Kidney (tissue), 14 donors: ENCODE measurements around the gene TEX19. TPM values are rescaled to one million over a fixed set of nuclear protein-coding genes. Genes with fewer than 3 reads are reported as not detected.

Source experiments
- DNase-seq, 5 donors: peaks; one replicate each; pipeline ENCODE4 v3.0.0-alpha.2; 2013 to 2020
- FAIRE-seq: peaks from 2 replicates; lab custom pipeline; 2012; peaks lifted over from hg19 to GRCh38; lab: Jason Lieb, UNC
- H3K27ac ChIP-seq, 2 donors: one replicate each; pipeline ENCODE4 v1.7.0; 2013; ENCODE audit warnings: low read depth in 2 of 2, low read length in 2 of 2, inconsistent platforms in 1 of 2
- H3K27me3 ChIP-seq: one replicate; pipeline ENCODE4 v1.7.1; 2013; ENCODE audit warnings: low read length, inconsistent platforms; ENCODE audit not compliant: control insufficient read depth, insufficient read depth
- H3K36me3 ChIP-seq, 3 donors: one replicate each; pipeline versions ENCODE4 v1.7.0 to v1.7.1; 2013; ENCODE audit warnings: low read length in 3 of 3, control low read depth in 1 of 3, inconsistent platforms in 1 of 3; ENCODE audit not compliant: insufficient read depth in 3 of 3, control insufficient read depth in 2 of 3
- H3K4me1 ChIP-seq, 3 donors: one replicate each; pipeline versions ENCODE4 v1.7.0 to v1.7.1; 2013; ENCODE audit warnings: low read length in 3 of 3, inconsistent platforms in 1 of 3, low read depth in 1 of 3; ENCODE audit not compliant: control insufficient read depth in 2 of 3, insufficient read depth in 2 of 3
- H3K4me3 ChIP-seq, 3 donors: one replicate each; pipeline versions ENCODE4 v1.7.0 to v1.8.1; 2013; ENCODE audit warnings: low read length in 3 of 3, control low read depth in 1 of 3, inconsistent platforms in 1 of 3
- H3K9ac ChIP-seq, 3 donors: one replicate each; pipeline versions ENCODE4 v1.7.0 to v1.7.1; 2013; ENCODE audit warnings: low read length in 3 of 3, control low read depth in 1 of 3, inconsistent platforms in 1 of 3
- H3K9me3 ChIP-seq, 3 donors: one replicate each; pipeline versions ENCODE4 v1.7.0 to v1.7.1; 2013; ENCODE audit warnings: low read length in 3 of 3, control low read depth in 1 of 3, inconsistent platforms in 1 of 3; ENCODE audit not compliant: control insufficient read depth in 2 of 3, insufficient read depth in 1 of 3
- CTCF ChIP-seq: IDR thresholded peaks from 3 replicates; pipeline ENCODE4 v1.5.1; 2012; ENCODE audit warnings: mild to moderate bottlenecking, moderate library complexity, borderline replicate concordance; ENCODE audit not compliant: insufficient read depth; ENCODE audit errors: extremely low read depth
- intact Hi-C: fragments of 100-400 bp; cut with DNase I; formaldehyde crosslinking; loops from one replicate; pipeline ENCODE4 v1.11.1; 2022
- polyA plus RNA-seq: library from polyadenylated mRNA; stranded (reverse); fragments of 350-450 nt; fragmentation: Illumina TruSeq; extraction: RNeasy Lipid Tissue Mini Kit (QIAGEN cat#74804); gene quantifications from one replicate; pipeline ENCODE4 v1.2.3, GENCODE V29; 2014; ENCODE audit warnings: low read depth, low replicate concordance; ENCODE audit not compliant: insufficient read depth
- total RNA-seq: library from RNA; stranded (reverse); fragmentation: NEBNext Ultra II Directional; extraction: Animal tissue kit (Norgen Biotek cat#: 25700); gene quantifications from one replicate; pipeline ENCODE4 v1.2.1, GENCODE V29; 2021
- donor health status: control.
- donor health status: control.
- donor health status: control.
- donor health status: control.
- donor health status: control.
- donor health status: DM: yes; HTN: yes; CAD: no.
- donor health status: Normal renal cell carcinoma (clear cell type).

The TEX19 gene
- total and polyA plus RNA-seq, 2 donors from 2014 or later: not detected

DNA sequence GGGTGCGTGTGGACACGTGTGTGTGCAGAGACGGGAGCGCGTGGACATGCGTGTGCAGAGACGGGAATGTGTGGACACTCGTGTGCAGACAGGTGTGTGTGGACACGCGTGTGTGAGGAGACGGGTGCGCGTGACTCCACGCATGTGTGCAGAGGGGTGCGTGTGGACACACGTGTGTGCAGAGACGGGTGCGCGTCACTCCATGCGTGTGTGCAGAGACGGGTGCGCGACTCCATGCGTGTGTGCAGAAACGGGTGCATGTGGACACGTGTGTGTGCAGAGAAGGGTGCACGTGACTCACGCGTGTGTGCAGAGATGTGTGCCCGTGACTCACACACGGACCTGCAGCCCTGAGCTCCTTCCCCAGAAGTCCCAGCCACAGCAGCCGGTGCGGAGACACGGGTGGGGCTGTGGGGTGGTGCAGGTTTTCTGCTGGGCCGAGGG, 39.4 kb upstream of the TEX19 start:
- no peak for FAIRE-seq
- no peak for TF ChIP-seq CTCF

DNA sequence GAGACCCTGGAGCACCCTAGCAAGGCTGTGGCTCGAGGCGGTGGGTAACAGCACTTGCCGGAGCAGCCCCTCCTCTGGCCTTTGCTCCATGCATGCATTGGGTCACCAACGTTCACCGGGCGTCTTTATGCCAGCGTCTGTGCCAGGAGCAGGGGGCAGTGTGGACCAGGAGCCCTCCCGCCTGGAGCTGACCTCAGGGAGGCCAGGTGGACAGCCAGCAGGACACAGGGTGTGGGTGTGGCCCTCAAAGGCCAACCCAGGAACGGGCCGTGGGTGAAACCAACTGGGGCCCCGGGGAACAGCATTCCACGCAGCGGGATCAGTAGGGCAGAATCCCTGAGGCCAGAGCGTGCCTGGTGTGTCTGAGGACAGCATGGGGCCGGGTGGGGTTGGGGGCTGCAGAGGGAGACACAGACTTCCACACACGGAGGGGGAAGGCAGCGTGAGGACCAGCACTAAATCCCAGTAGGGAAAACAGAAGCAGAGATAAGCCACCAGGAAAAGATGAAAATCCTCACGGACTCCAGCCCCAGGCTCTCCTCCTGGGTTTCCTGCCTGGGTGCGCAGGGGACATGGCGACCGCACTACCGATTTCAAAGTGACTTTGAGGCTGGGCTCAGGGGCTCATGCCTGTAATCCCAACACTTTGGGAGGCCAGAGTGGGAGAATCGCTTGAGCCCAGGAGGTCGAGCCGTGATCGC, 38.8 kb upstream of the TEX19 start:
- H3K27me3 ChIP-seq: no peaks in the 10 kb centered on the region
- H3K36me3 ChIP-seq: no peaks in the 10 kb centered on the region
- H3K4me3 ChIP-seq: no peak overlapping the region
- no peak overlapping the region for H3K27ac ChIP-seq
- no peak overlapping the region for H3K9ac ChIP-seq
- FAIRE-seq (no peak), DNase-seq (peak in 1 of 5 donors; percentile 70)
- H3K4me1 ChIP-seq: no peaks in the 10 kb centered on the region
- TF ChIP-seq CTCF: no peak
- no peaks in the 10 kb centered on the region for H3K9me3 ChIP-seq
- intact Hi-C loops: loop anchor here (10.0 kb wide), 2 partner anchors 85 to 115 kb away; no protein-coding TSS in a partner anchor

More for the DNA sequence above, 39.4 kb upstream of the TEX19 start:
- no peaks in the 10 kb centered on the region for H3K27me3 ChIP-seq
- no peak overlapping the region for H3K27ac ChIP-seq
- DNase-seq: peak in 1 of 5 donors; percentile 73
- intact Hi-C loops: loop anchor here (10.0 kb wide), 2 partner anchors 85 to 115 kb away; no protein-coding TSS in a partner anchor
- H3K9me3 ChIP-seq: no peaks in the 10 kb centered on the region
- H3K4me3 ChIP-seq: no peak overlapping the region
- no peak overlapping the region for H3K9ac ChIP-seq
- no peaks in the 10 kb centered on the region for H3K36me3 ChIP-seq
- H3K4me1 ChIP-seq: no peaks in the 10 kb centered on the region

GRCh38 chr17:82320956-82321927, 37.8 kb upstream of the TEX19 start:
- intact Hi-C loops: loop anchor here (10.0 kb wide), 2 partner anchors 86 to 116 kb away; no protein-coding TSS in a partner anchor
- Histone ChIP-seq H3K4me3 (no peak overlapping the region), H3K9me3 (no peaks in the 10 kb centered on the region), H3K27ac (no peak overlapping the region), H3K9ac (no peak overlapping the region), H3K4me1 (no peaks in the 10 kb centered on the region), H3K27me3 (no peaks in the 10 kb centered on the region), H3K36me3 (no peaks in the 10 kb centered on the region)
- DNase-seq (peak in 1 of 5 donors; percentile 81), FAIRE-seq (no peak)
- peak; percentile 91 for TF ChIP-seq CTCF
